Measurements from ENCODE around the gene NUP98. TPM values are rescaled to one million over a fixed set of nuclear protein-coding genes. Genes with fewer than 3 reads are reported as not detected.

NUP98 gene
- total and polyA plus RNA-seq, 2 of the 13 experiments (the other 11 are each of a cell fraction or from before 2014, with no cell fraction given): 76.6 to 85.3 TPM

- TF ChIP-seq TMF1 (CRISPR knock-in tag; IDR thresholded peaks at IDR 0.05; ENCODE audit: low read depth): no peak
- no peak for TF ChIP-seq ZNF318 (CRISPR knock-in tag; IDR thresholded peaks at IDR 0.05)
- TF ChIP-seq ZNF121 (CRISPR knock-in tag; IDR thresholded peaks at IDR 0.05): no peak
- no peak for TF ChIP-seq NR2C2 (CRISPR knock-in tag; IDR thresholded peaks at IDR 0.05; ENCODE audit: borderline replicate concordance)
- TF ChIP-seq ZNF383 (CRISPR knock-in tag; IDR thresholded peaks at IDR 0.05; ENCODE audit: borderline replicate concordance): no peak
- no peak for TF ChIP-seq EED (CRISPR knock-in tag; IDR thresholded peaks at IDR 0.05)
- no peak for TF ChIP-seq NFKBIZ (CRISPR knock-in tag; IDR thresholded peaks at IDR 0.05)
- peak; percentile 42 for TF ChIP-seq ASH2L (IDR thresholded peaks at IDR 0.05; ENCODE audit: insufficient read length, low read depth, low read length)
- TF ChIP-seq ZNF839 (CRISPR knock-in tag; IDR thresholded peaks at IDR 0.05; ENCODE audit: borderline replicate concordance): no peak
- TF ChIP-seq ZNF768 (CRISPR knock-in tag; IDR thresholded peaks at IDR 0.05): peak; percentile 36; the same call in 1 of the 2 replicates
- peak; percentile 12; the same call in 1 of the 2 replicates for TF ChIP-seq DMAP1 (CRISPR knock-in tag; IDR thresholded peaks at IDR 0.05)
- no peak for TF ChIP-seq KMT2B (CRISPR knock-in tag; IDR thresholded peaks at IDR 0.05)
- TF ChIP-seq PHF21A (CRISPR knock-in tag; IDR thresholded peaks at IDR 0.05): peak; percentile 59; the same call in 1 of the 2 replicates
- no peak for TF ChIP-seq ZFP36L1 (CRISPR knock-in tag; IDR thresholded peaks at IDR 0.05)
- TF ChIP-seq ZNF337 (CRISPR knock-in tag; IDR thresholded peaks at IDR 0.05; ENCODE audit: borderline replicate concordance, low read depth): no peak
- no peak for TF ChIP-seq ZNF816 (CRISPR knock-in tag; IDR thresholded peaks at IDR 0.05; ENCODE audit: borderline replicate concordance)
- TF ChIP-seq ARHGAP35 (CRISPR knock-in tag; IDR thresholded peaks at IDR 0.05; ENCODE audit: borderline replicate concordance): no peak; the same call in 1 of the 2 replicates
- TF ChIP-seq PLRG1 (conservative IDR thresholded peaks at IDR 0.05): no peak
- no peak for TF ChIP-seq SMAD1 (CRISPR knock-in tag; IDR thresholded peaks at IDR 0.05; ENCODE audit: borderline replicate concordance, low read depth)
- TF ChIP-seq ZFP91 (CRISPR knock-in tag; IDR thresholded peaks at IDR 0.05; ENCODE audit: borderline replicate concordance): peak; percentile 31; the same call in 1 of the 2 replicates
Observed at GRCh38 chr11:3807909-3808860, 10.8 kb upstream of the NUP98 start, which contains the start of gene PGAP2 (continued).
